K562 (cell line): ENCODE results near the gene CCL5. TPM values are rescaled to one million over a fixed set of nuclear protein-coding genes. Genes with fewer than 3 reads are reported as not detected.
A peak's percentile ranks its signal among the peaks of the same experiment; 100 is the strongest.

ENCODE experiments used
- ATAC-seq: fragments of 200-7000 bp; cut with Tn5 transposase; 3 replicates; pipeline ENCODE4 v1.9.1; 2020; ENCODE audit warnings: moderate library complexity
- BruUV-seq: library from RNA; stranded (reverse); fragments of 400-500 nt; replicated peaks from 2 replicates; lab custom pipeline; 2021; lab: Mats Ljungman, UMichigan
- CTCF ChIA-PET: fragments of 300-600 bp; formaldehyde crosslinking; extraction: SDS; loops from one replicate; lab custom pipeline; 2021; ENCODE audit warnings: low intra/inter-chr PET ratio; lab: Yijun Ruan, JAX
- POLR2A ChIA-PET: fragments of 300-600, 350-650 bp; sonication (Branson Sonifier 250); formaldehyde crosslinking; extraction: SDS; loops from one replicate; lab custom pipeline; 2021; ENCODE audit warnings: antibody characterized with exemption, inconsistent platforms; lab: Yijun Ruan, JAX
- DNase-seq, 4 experiments: peaks; one replicate each; pipeline versions ENCODE4 v3.0.0 to v3.0.0-alpha.2; 2011 to 2018; ENCODE audit warnings: low spot score in 3 of 4, mixed read lengths in 3 of 4; ENCODE audit errors: extremely low read depth in 1 of 4
- FAIRE-seq: peaks from 2 replicates; lab custom pipeline; 2011; peaks lifted over from hg19 to GRCh38; lab: Jason Lieb, UNC
- H2AFZ ChIP-seq: 2 replicates; pipeline ENCODE4 v1.6.0; 2011; ENCODE audit warnings: low read depth, low read length, control low read depth, inconsistent platforms
- H3K27ac ChIP-seq: fragments of 200-600 bp; 3 replicates; pipeline ENCODE4 v1.8.0; 2011; ENCODE audit warnings: low read depth, mild to moderate bottlenecking, control low read depth, inconsistent platforms, low read length, moderate library complexity, mixed read lengths; ENCODE audit errors: extremely low read depth
- H3K27me3 ChIP-seq, 2 experiments: fragments of 300-600 bp in 1 of 2; 2 replicates in 1 of 2; 3 replicates in 1 of 2; pipeline versions ENCODE4 v1.6.0 to v1.8.0; 2011; ENCODE audit warnings: inconsistent platforms in 2 of 2, low read length in 2 of 2, mild to moderate bottlenecking in 1 of 2, mixed read lengths in 1 of 2, moderate library complexity in 1 of 2; ENCODE audit not compliant: control insufficient read depth in 2 of 2, insufficient read depth in 2 of 2
- H3K36me3 ChIP-seq: fragments of 300-600 bp; 3 replicates; pipeline ENCODE4 v1.8.0; 2011; ENCODE audit warnings: mild to moderate bottlenecking, low read length, inconsistent platforms; ENCODE audit not compliant: control insufficient read depth, insufficient read depth
- H3K4me1 ChIP-seq, 2 experiments: fragments of 200-600 bp in 1 of 2; replicated peaks in 1 of 2; 2 replicates in 1 of 2; 3 replicates in 1 of 2; pipeline versions ENCODE4 v1.5.1 to v1.8.0; 2011; ENCODE audit warnings: inconsistent platforms in 2 of 2, low read length in 2 of 2, mild to moderate bottlenecking in 1 of 2, mixed read lengths in 1 of 2, moderate library complexity in 1 of 2; ENCODE audit not compliant: control insufficient read depth in 2 of 2, insufficient read depth in 2 of 2
- H3K4me2 ChIP-seq: 2 replicates; pipeline ENCODE4 v1.6.1; 2011; ENCODE audit warnings: low read length, control low read depth, inconsistent platforms, mixed read lengths; ENCODE audit not compliant: insufficient read depth
- H3K4me3 ChIP-seq: fragments of 200-600 bp; sonication (generic), shearing (Covaris generic); 2 replicates; pipeline ENCODE4 v1.5.1; 2016; ENCODE audit warnings: control low read depth, inconsistent platforms
- H3K79me2 ChIP-seq: fragments of 200-600 bp; 3 replicates; pipeline ENCODE4 v1.8.0; 2011; ENCODE audit warnings: low read length, inconsistent platforms; ENCODE audit not compliant: control insufficient read depth, insufficient read depth
- H3K9ac ChIP-seq, 2 experiments: 2 replicates each; pipeline versions ENCODE4 v1.6.0 to v1.6.1; 2011; ENCODE audit warnings: low read depth in 2 of 2, low read length in 2 of 2, control low read depth in 1 of 2, inconsistent platforms in 1 of 2, mild to moderate bottlenecking in 1 of 2, mixed read lengths in 1 of 2; ENCODE audit not compliant: insufficient read depth in 1 of 2
- H3K9me1 ChIP-seq: one replicate; pipeline ENCODE4 v1.6.0; 2011; ENCODE audit warnings: inconsistent platforms, mild to moderate bottlenecking, low read length, moderate library complexity; ENCODE audit not compliant: control insufficient read depth, insufficient read depth
- H3K9me3 ChIP-seq: replicated peaks from 2 replicates; pipeline ENCODE4 v1.5.1; 2011; ENCODE audit warnings: low read depth, low read length, inconsistent platforms; ENCODE audit not compliant: control insufficient read depth, insufficient read depth
- H4K20me1 ChIP-seq: replicated peaks from 2 replicates; pipeline ENCODE4 v1.6.1; 2011; ENCODE audit warnings: low read length, inconsistent platforms, mixed read lengths; ENCODE audit not compliant: control insufficient read depth, insufficient read depth
- SPI1 ChIP-seq: IDR thresholded peaks from 2 replicates; pipeline ENCODE4 v1.6.1; 2011; ENCODE audit warnings: low read depth, low read length, control low read depth, borderline replicate concordance
- ZNF24 ChIP-seq: fragments of 450-650 bp; IDR thresholded peaks from 2 replicates; pipeline ENCODE4 v1.6.1; 2016
- WGBS: fragments of 100-300 bp; shearing (Covaris generic); methylation state at CpG from one replicate; pipeline ENCODE4 v1.1.6; 2016; ENCODE audit warnings: low coverage, mixed read lengths; ENCODE audit not compliant: insufficient coverage; ENCODE audit errors: missing lambda C conversion rate; 5-methylcytosine and 5-hydroxymethylcytosine counted together
- in situ Hi-C: fragments of 300-500 bp; cut with MboI; formaldehyde crosslinking; loops from 4 replicates; pipeline ENCODE4 v1.15.0; 2018; ENCODE audit warnings: inconsistent platforms, mixed read lengths
- intact Hi-C: fragments of 100-400 bp; cut with micrococcal nuclease; formaldehyde crosslinking; loops from 2 replicates; pipeline ENCODE4 v1.14.2; 2022
- polyA plus RNA-seq, 8 experiments: library from polyadenylated mRNA; depleted of rRNA in 4 of 8; stranded (reverse) in 5 of 8; unstranded in 3 of 8; fragments of >200 nt; fragmentation: Nextera tagmentation in 2 of 8; fragmentation: Illumina TruSeq in 1 of 8; extraction: Ambion mirVana in 2 of 8; extraction: Trizol in 1 of 8; gene quantifications; 2 replicates each; pipeline versions ENCODE4 v1.2.1 to v1.2.3, GENCODE V29; 2011 to 2014; ENCODE audit warnings: inconsistent platforms in 1 of 8, missing spikeins in 1 of 8
- total RNA-seq, 7 experiments: library from RNA; depleted of rRNA in 6 of 7; stranded (reverse); fragments of >200 nt in 6 of 7; fragmentation: Illumina TruSeq in 2 of 7; extraction: Trizol in 2 of 7; gene quantifications; 2 replicates each; pipeline versions ENCODE4 v1.2.1 to v1.2.3, GENCODE V29; 2011 to 2021; ENCODE audit warnings: low replicate concordance in 1 of 7
- TF ChIP-seq, protein P1 (sequence below): fragments of 450-650 bp; IDR thresholded peaks from 2 replicates; pipeline ENCODE4 v1.6.1; 2017; ENCODE audit warnings: antibody characterized with exemption, mild to moderate bottlenecking

The CCL5 gene
- total and polyA plus RNA-seq, 9 of the 15 experiments (the other 6 are each of a cell fraction or from before 2014, with no cell fraction given): 0.18 to 0.59 (median 0.45) TPM; not detected in 1

- Histone ChIP-seq H3K4me3 (no peak overlapping the region), H3K27ac (no peak overlapping the region), H3K27me3 (no peaks in the 10 kb centered on the region), H3K36me3 (no peaks in the 10 kb centered on the region), H3K4me2 (no peak overlapping the region), H2AFZ (peak overlapping the region; percentile 44; the same call in 1 of the 2 replicates), H3K9me3 (no peaks in the 10 kb centered on the region), H3K4me1 (peaks cover 4 to 12% of the 10 kb centered on the region in 2 experiments; a peak in 4 of 5 replicates), H3K9ac (no peak overlapping the region), H4K20me1 (no peaks in the 10 kb centered on the region), H3K79me2 (no peaks in the 10 kb centered on the region), H3K9me1 (no peaks in the 10 kb centered on the region)
- DNase-seq (no peak), ATAC-seq (no peak), FAIRE-seq (no peak)
- in situ Hi-C loops: no loop called here
- CTCF ChIA-PET: no interaction called here
- WGBS: 66% methylated on average over 3 of the region's 3 CpGs
- POLR2A ChIA-PET: interaction anchor here (1.0 to 2.2 kb wide), 7 partner anchors 10 to 66 kb away, joined by 3 to 7 read pairs (median 3); partner anchors contain the start of gene TAF15
- no TSS peak for BruUV-seq
- TF ChIP-seq, protein P1, sequence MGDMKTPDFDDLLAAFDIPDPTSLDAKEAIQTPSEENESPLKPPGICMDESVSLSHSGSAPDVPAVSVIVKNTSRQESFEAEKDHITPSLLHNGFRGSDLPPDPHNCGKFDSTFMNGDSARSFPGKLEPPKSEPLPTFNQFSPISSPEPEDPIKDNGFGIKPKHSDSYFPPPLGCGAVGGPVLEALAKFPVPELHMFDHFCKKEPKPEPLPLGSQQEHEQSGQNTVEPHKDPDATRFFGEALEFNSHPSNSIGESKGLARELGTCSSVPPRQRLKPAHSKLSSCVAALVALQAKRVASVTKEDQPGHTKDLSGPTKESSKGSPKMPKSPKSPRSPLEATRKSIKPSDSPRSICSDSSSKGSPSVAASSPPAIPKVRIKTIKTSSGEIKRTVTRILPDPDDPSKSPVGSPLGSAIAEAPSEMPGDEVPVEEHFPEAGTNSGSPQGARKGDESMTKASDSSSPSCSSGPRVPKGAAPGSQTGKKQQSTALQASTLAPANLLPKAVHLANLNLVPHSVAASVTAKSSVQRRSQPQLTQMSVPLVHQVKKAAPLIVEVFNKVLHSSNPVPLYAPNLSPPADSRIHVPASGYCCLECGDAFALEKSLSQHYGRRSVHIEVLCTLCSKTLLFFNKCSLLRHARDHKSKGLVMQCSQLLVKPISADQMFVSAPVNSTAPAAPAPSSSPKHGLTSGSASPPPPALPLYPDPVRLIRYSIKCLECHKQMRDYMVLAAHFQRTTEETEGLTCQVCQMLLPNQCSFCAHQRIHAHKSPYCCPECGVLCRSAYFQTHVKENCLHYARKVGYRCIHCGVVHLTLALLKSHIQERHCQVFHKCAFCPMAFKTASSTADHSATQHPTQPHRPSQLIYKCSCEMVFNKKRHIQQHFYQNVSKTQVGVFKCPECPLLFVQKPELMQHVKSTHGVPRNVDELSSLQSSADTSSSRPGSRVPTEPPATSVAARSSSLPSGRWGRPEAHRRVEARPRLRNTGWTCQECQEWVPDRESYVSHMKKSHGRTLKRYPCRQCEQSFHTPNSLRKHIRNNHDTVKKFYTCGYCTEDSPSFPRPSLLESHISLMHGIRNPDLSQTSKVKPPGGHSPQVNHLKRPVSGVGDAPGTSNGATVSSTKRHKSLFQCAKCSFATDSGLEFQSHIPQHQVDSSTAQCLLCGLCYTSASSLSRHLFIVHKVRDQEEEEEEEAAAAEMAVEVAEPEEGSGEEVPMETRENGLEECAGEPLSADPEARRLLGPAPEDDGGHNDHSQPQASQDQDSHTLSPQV: no peak
- TF ChIP-seq SPI1 (0 out of 2 replicates have a peak, but pooled peaks have one; percentile 11), ZNF24 (0 out of 2 replicates have a peak, but pooled peaks have one; percentile 67)
- intact Hi-C loops: no loop called here
These were observed 4.4 kb downstream of the CCL5 start for GRCh38 chr17:35875800-35876139.
